Measurements from ENCODE around the gene MC4R. TPM values are rescaled to one million over a fixed set of nuclear protein-coding genes. Genes with fewer than 3 reads are reported as not detected.

The MC4R gene
- total RNA-seq, result not detected in 2 replicates

GRCh38 chr18:60372596-60372995, at the start of gene MC4R:
TSS of gene MC4R (minus strand) at chr18:60372775. CDS start at chr18:60372349, 426 bp downstream.

